Body of pancreas (tissue), 4 donors: Measurements from ENCODE around the gene NELFA. TPM values are rescaled to one million over a fixed set of nuclear protein-coding genes. Genes with fewer than 3 reads are reported as not detected.
A peak's percentile ranks its signal among the peaks of the same experiment; 100 is the strongest.

ENCODE experiments used
- ATAC-seq: fragments of 150-250 bp; one replicate; pipeline ENCODE4 v1.9.1; 2016
- DNase-seq, 4 donors: peaks; one replicate each; pipeline ENCODE4 v3.0.0-alpha.2; 2019
- H3K27ac ChIP-seq, 4 donors: fragments of 200-600 bp; sonication (generic); 1 replicate in 3 of 4; 2 replicates in 1 of 4; pipeline versions ENCODE4 v1.5.1 to v1.6.1; 2016 to 2019; ENCODE audit warnings: mild to moderate bottlenecking in 1 of 4, mixed read lengths in 1 of 4, moderate library complexity in 1 of 4
- H3K27me3 ChIP-seq, 2 donors: fragments of 200-600 bp; sonication (generic); one replicate each; pipeline ENCODE4 v1.6.0; 2016; ENCODE audit warnings: mild to moderate bottlenecking in 1 of 2
- H3K36me3 ChIP-seq, 2 donors: fragments of 200-600 bp; sonication (generic); replicated peaks in 1 of 2; 2 replicates each; pipeline ENCODE4 v1.5.1; 2016; ENCODE audit warnings: low read depth in 2 of 2; ENCODE audit not compliant: insufficient read depth in 1 of 2
- H3K4me1 ChIP-seq: fragments of 200-600 bp; sonication (generic); one replicate; pipeline ENCODE4 v1.6.0; 2016
- H3K4me3 ChIP-seq, 2 donors: fragments of 200-600 bp; sonication (generic); 1 replicate in 1 of 2; 2 replicates in 1 of 2; pipeline ENCODE4 v1.5.1; 2016 to 2019
- H3K9me3 ChIP-seq, 3 donors: fragments of 200-600 bp; sonication (generic); 1 replicate in 2 of 3; 2 replicates in 1 of 3; pipeline ENCODE4 v1.5.1; 2016
- CTCF ChIP-seq, 7 experiments: fragments of 450-650 bp in 4 of 7; fragments of 200-600 bp in 3 of 7; sonication (generic) in 3 of 7; IDR thresholded peaks; one replicate each; pipeline ENCODE4 v1.5.1; 2016 to 2019; ENCODE audit warnings: antibody characterized with exemption in 7 of 7
- POLR2A ChIP-seq, 3 donors: fragments of 450-650 bp; IDR thresholded peaks; one replicate each; pipeline ENCODE4 v1.6.1; 2016; ENCODE audit warnings: antibody characterized with exemption in 3 of 3, mild to moderate bottlenecking in 2 of 3
- WGBS, 2 donors: methylation state at CpG; one replicate each; pipeline ENCODE4 v1.1.5; 2017; 5-methylcytosine and 5-hydroxymethylcytosine counted together
- intact Hi-C: fragments of 100-400 bp; cut with DNase I; formaldehyde crosslinking; loops from one replicate; pipeline ENCODE4 v1.15.1; 2023
- total RNA-seq, 2 donors: library from RNA; depleted of rRNA; stranded (reverse); fragments of >200 nt; gene quantifications; one replicate each; pipeline ENCODE4 v1.1.0, GENCODE V29; 2016

Gene NELFA
- total RNA-seq, 2 donors from 2014 or later = 19.7 to 74.5 TPM

DNA sequence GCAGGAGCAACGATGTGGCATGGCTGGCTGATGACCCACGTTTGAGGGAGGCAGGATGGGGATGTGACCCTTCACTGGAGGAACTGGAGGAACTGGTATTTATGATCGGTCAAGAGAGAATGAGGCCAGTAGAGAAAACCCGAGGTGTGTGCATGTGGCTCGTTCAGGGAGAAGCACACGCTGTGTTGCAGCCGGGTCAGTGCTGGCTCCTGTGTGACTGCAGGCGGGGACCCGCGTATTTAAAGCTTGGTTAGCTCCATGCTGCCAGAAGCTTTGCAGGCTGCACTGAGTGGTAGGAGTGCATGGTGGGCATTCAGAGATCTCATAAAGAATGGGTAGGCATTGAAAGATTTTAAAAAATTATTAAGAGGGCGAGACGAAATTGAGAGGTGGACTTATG lies 52.1 kb downstream of the NELFA start:
- intact Hi-C loops = no loop called here
- no peak for DNase-seq
- peaks cover 23% of the 10 kb centered on the region for H3K4me1 ChIP-seq
- H3K9me3 ChIP-seq = no peaks in the 10 kb centered on the region
- no peak for ATAC-seq
- TF ChIP-seq CTCF (IDR thresholded peaks at IDR 0.05) = no peak
- no peak for TF ChIP-seq POLR2A (IDR thresholded peaks at IDR 0.05)
- H3K4me3 ChIP-seq = no peak overlapping the region
- WGBS, 2 donors = 89 to 93% methylated on average over 12 of the region's 12 CpGs
- H3K27ac ChIP-seq = no peak overlapping the region
- H3K27me3 ChIP-seq = no peaks in the 10 kb centered on the region
- peaks cover 0 to 8% of the 10 kb centered on the region in 2 donors for H3K36me3 ChIP-seq

GRCh38 chr4:1953335-1953734 lies 55.4 kb downstream of the NELFA start:
- peaks cover 0 to 5% of the 10 kb centered on the region in 2 donors for H3K36me3 ChIP-seq
- 82 to 84% methylated on average over 9 of the region's 9 CpGs for WGBS, 2 donors
- DNase-seq (no peak), ATAC-seq (no peak)
- H3K27ac ChIP-seq = peak overlapping the region in 2 of 4 donors; percentile 41 to 45
- H3K9me3 ChIP-seq = no peaks in the 10 kb centered on the region
- peaks cover 12% of the 10 kb centered on the region for H3K4me1 ChIP-seq
- intact Hi-C loops = no loop called here
- TF ChIP-seq CTCF (IDR thresholded peaks at IDR 0.05) (no peak), POLR2A (IDR thresholded peaks at IDR 0.05) (no peak)
- no peak overlapping the region for H3K4me3 ChIP-seq
- no peaks in the 10 kb centered on the region for H3K27me3 ChIP-seq

GRCh38 chr4:1952719-1953118 lies 56.1 kb downstream of the NELFA start:
- Histone ChIP-seq H3K4me1 (peaks cover 12% of the 10 kb centered on the region), H3K27ac (peak overlapping the region in 3 of 4 donors; percentile 41 to 46 (median 45)), H3K9me3 (no peaks in the 10 kb centered on the region), H3K36me3 (peaks cover 0 to 2% of the 10 kb centered on the region in 2 donors), H3K4me3 (no peak overlapping the region), H3K27me3 (no peaks in the 10 kb centered on the region)
- intact Hi-C loops = no loop called here
- DNase-seq = peak in 3 of 4 donors; percentile 69 to 71 (median 70)
- 69% methylated on average over 5 of the region's 5 CpGs; no CpG with 5 or more reads in 1 of the 2 donors for WGBS, 2 donors
- no peak for TF ChIP-seq CTCF (IDR thresholded peaks at IDR 0.05)
- peak; percentile 68 for ATAC-seq

DNA sequence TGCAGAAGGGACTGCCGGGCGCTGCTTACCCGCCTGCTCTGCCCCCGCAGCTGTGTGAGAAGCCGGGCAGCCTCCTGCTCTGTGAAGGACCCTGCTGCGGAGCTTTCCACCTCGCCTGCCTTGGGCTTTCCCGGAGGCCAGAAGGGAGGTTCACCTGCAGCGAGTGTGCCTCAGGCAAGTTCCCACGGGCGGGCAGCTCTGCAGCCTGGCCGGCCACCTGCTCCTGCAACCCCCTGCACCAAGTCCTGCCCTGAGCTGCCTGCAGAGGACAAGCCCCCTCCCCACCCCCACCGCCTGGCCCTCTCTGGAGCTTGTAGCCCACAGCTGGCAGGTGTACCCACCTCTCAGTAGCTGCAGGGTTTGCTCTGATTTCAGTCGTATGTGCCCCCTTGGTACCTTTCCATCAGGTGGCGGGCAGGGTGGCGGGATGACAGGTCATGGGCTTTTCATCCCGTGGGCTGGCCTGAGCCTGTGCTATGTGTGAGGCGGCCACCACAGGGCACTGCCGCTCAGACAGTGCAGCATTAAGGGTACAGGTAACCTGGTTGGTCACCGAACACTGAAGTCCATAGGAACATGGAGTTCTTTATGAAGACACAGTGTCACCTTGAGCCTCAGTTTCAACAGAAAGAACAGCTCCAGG lies 56.6 kb downstream of the NELFA start:
- ATAC-seq = no peak
- no peak for DNase-seq
- Histone ChIP-seq H3K27me3 (no peaks in the 10 kb centered on the region), H3K4me3 (no peak overlapping the region), H3K4me1 (peaks cover 12% of the 10 kb centered on the region), H3K36me3 (peaks cover 0 to 2% of the 10 kb centered on the region in 2 donors), H3K9me3 (no peaks in the 10 kb centered on the region), H3K27ac (peak overlapping the region in 3 of 4 donors; percentile 41 to 46 (median 45))
- TF ChIP-seq CTCF (IDR thresholded peaks at IDR 0.05) = no peak
- no peak for TF ChIP-seq POLR2A (IDR thresholded peaks at IDR 0.05)
- intact Hi-C loops = no loop called here
- WGBS, 2 donors = 87% methylated on average over 3 to 14 of the region's 20 CpGs

- Histone ChIP-seq H3K4me1 (peaks cover 12% of the 10 kb centered on the region), H3K4me3 (no peak overlapping the region), H3K9me3 (no peaks in the 10 kb centered on the region), H3K27ac (no peak overlapping the region), H3K36me3 (no peaks in the 10 kb centered on the region), H3K27me3 (no peaks in the 10 kb centered on the region)
- intact Hi-C loops = no loop called here
- TF ChIP-seq POLR2A (IDR thresholded peaks at IDR 0.05) (no peak), CTCF (IDR thresholded peaks at IDR 0.05) (no peak)
- ATAC-seq (no peak), DNase-seq (no peak)
- WGBS, 2 donors = 91 to 95% methylated on average over 9 to 10 of the region's 10 CpGs
These were observed 58.4 kb downstream of the NELFA start for GRCh38 chr4:1950369-1950768.
